ENCODE results near the gene MXD4.

Gene MXD4

DNA sequence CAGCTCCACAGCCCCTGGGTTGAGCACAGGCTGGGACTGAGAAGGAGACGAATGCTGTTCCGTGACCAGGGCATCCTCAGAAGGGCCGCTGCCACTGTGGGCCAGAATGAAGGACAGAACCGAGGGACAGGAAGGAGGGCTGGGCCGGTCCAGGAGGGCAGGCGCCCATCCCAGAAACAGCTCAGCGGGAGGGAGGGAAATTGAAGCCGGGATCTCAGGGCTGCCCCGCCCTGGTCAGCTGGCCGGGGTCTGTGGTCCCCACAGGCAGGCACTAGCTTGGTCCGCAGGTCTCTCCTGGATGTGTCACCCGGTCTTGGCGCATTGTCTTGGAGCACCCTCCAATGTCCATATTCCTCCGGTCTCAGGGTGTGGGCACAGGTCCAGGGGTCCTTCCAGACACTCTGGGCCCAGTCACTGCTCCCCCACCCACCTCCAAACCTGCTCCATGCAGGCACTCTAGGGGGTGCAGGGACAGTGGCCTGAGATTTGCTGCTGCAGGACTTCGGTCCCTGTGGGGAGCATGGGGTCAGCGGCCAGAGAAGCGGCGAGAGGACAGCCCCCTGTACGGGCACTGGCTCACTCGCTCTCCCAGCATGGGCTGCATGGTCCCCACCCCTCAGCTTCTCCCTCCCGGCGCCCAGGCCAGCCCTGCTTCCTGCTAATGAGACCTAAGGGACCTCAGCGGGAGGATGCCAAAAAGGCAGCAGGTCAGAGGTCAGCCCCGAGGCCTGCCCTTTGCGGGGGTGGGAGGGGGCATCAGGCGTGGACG is 23.9 kb upstream of the MXD4 start:
- no peak overlapping the region for H2BK15ac ChIP-seq (replicated peaks; ENCODE audit: low read depth)
- no peak overlapping the region for H2AK5ac ChIP-seq (ENCODE audit: low read length)
- no peak overlapping the region for H3K27ac ChIP-seq (ENCODE audit: low read depth, low read length)
- no peak overlapping the region for H2BK120ac ChIP-seq (ENCODE audit: low read depth, low read length)
- H2BK5ac ChIP-seq (ENCODE audit: low read length): no peak overlapping the region
- H3K4ac ChIP-seq (ENCODE audit: low read depth, low read length): no peak overlapping the region
- H3K18ac ChIP-seq (ENCODE audit: low read length): no peak overlapping the region
- H4K5ac ChIP-seq (ENCODE audit: low read length): no peak overlapping the region
- H3K4me2 ChIP-seq (ENCODE audit: low read length): no peak overlapping the region
- no peak overlapping the region for H4K8ac ChIP-seq (ENCODE audit: low read depth, low read length)
- no peak overlapping the region for H3K23ac ChIP-seq (ENCODE audit: low read length)
- WGBS (ENCODE audit: extremely low coverage, insufficient coverage, low lambda C conversion rate): no CpG with 5 or more reads among the region's 27 CpGs
- H3K79me2 ChIP-seq (ENCODE audit: control insufficient read depth, insufficient read depth, low read length): no peaks in the 10 kb centered on the region
- no peaks in the 10 kb centered on the region for H3K4me1 ChIP-seq (ENCODE audit: control insufficient read depth, low read depth, low read length)
- H3K4me3 ChIP-seq (ENCODE audit: low read length): no peak overlapping the region
- H3K56ac ChIP-seq (ENCODE audit: low read length): no peak overlapping the region
- DNase-seq: no peak
- H3K79me1 ChIP-seq (ENCODE audit: low read length): no peaks in the 10 kb centered on the region
- H3K27me3 ChIP-seq (ENCODE audit: insufficient read depth, low read length, poor library complexity): no peaks in the 10 kb centered on the region
- H3K36me3 ChIP-seq (ENCODE audit: control insufficient read depth, insufficient read depth, low read length): no peaks in the 10 kb centered on the region
- H3K9ac ChIP-seq (ENCODE audit: low read length): no peak overlapping the region

DNA sequence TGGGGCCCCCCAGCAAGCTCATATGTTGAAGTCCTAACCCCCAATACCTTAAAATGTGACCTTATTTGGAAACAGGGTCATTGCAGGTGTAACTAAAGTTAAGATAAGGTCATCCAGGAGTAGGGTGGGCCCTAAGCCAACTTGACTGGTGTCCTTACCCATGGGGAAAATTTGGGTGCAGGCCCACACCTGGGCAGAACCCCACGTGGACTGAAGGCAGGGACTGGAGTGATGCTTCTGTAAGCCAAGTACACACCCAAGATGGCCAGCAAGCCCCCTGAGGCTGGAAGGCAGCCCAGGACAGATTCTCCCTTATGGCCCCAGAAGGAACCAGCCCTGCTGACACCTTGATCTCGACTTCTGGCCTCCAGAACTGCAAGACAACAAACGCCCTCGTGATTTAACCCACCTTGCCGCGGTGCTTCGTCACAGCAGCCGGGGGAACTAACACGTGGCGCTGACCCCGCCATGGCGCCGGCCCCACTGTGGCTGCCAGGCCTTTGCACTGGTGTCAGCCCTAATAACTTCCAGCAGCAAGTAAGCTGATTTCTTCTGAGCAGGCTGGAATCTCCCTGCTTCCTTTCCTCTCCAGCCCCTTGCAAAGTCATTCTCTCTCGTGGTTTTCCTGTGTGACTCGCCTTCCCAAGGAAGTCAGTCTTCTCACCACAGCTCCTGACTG is 23.2 kb upstream of the MXD4 start:
- H3K79me1 ChIP-seq (ENCODE audit: low read length): no peaks in the 10 kb centered on the region
- no peak overlapping the region for H3K4me3 ChIP-seq (ENCODE audit: low read length)
- no peak overlapping the region for H3K4ac ChIP-seq (ENCODE audit: low read depth, low read length)
- no peaks in the 10 kb centered on the region for H3K27me3 ChIP-seq (ENCODE audit: insufficient read depth, low read length, poor library complexity)
- H3K27ac ChIP-seq (ENCODE audit: low read depth, low read length): no peak overlapping the region
- H3K9ac ChIP-seq (ENCODE audit: low read length): no peak overlapping the region
- no peak overlapping the region for H2BK15ac ChIP-seq (replicated peaks; ENCODE audit: low read depth)
- H3K4me1 ChIP-seq (ENCODE audit: control insufficient read depth, low read depth, low read length): no peaks in the 10 kb centered on the region
- no peaks in the 10 kb centered on the region for H3K79me2 ChIP-seq (ENCODE audit: control insufficient read depth, insufficient read depth, low read length)
- no peaks in the 10 kb centered on the region for H3K36me3 ChIP-seq (ENCODE audit: control insufficient read depth, insufficient read depth, low read length)
- H2BK5ac ChIP-seq (ENCODE audit: low read length): no peak overlapping the region
- H3K56ac ChIP-seq (ENCODE audit: low read length): no peak overlapping the region
- no peak overlapping the region for H3K23ac ChIP-seq (ENCODE audit: low read length)
- DNase-seq: no peak
- H4K8ac ChIP-seq (ENCODE audit: low read depth, low read length): no peak overlapping the region
- WGBS (ENCODE audit: extremely low coverage, insufficient coverage, low lambda C conversion rate): no CpG with 5 or more reads among the region's 15 CpGs
- no peak overlapping the region for H2AK5ac ChIP-seq (ENCODE audit: low read length)
- H3K18ac ChIP-seq (ENCODE audit: low read length): no peak overlapping the region
- no peak overlapping the region for H4K5ac ChIP-seq (ENCODE audit: low read length)
- no peak overlapping the region for H2BK120ac ChIP-seq (ENCODE audit: low read depth, low read length)
- H3K4me2 ChIP-seq (ENCODE audit: low read length): no peak overlapping the region

DNA sequence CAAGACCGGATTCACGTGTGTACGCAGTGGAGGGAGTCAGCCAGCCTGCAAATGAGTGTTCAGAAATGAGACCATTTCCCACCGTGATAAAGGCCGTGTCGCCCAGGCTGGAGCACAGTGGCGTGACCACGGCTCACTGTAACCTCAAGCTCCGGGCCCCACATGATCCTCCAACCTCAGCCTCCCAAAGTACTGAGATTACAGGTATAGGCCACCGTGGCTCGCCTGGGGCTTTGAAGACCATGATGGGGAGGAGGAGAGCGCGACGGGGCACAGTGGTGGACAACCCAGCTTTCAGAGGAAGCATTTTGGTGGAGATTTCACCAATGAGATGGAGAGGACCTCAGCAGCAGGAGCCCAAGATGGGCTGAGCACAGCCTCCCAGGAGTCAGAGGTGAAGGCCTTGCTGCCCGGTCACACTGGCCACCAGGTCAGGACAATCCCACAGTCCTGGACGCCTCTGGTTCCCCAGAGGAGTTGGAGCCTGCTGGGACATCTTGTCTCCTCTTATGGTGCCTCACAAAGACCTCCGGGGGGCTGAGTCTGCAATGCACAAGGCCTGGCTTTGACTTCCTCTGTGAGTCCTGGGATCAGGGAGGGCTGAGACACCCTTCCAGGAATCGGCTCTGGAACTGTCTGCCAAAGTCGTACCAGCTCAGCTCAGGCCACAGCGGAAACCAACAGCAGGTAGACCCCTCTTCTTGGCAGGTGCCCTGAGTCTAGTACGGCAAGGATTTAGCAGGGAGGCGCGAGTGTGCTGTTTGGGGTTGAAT is 22.4 kb upstream of the MXD4 start:
- DNase-seq: no peak
- no peak overlapping the region for H2BK5ac ChIP-seq (ENCODE audit: low read length)
- no peak overlapping the region for H2AK5ac ChIP-seq (ENCODE audit: low read length)
- WGBS (ENCODE audit: extremely low coverage, insufficient coverage, low lambda C conversion rate): no CpG with 5 or more reads among the region's 23 CpGs
- no peaks in the 10 kb centered on the region for H3K36me3 ChIP-seq (ENCODE audit: control insufficient read depth, insufficient read depth, low read length)
- no peak overlapping the region for H3K27ac ChIP-seq (ENCODE audit: low read depth, low read length)
- H3K18ac ChIP-seq (ENCODE audit: low read length): no peak overlapping the region
- H4K5ac ChIP-seq (ENCODE audit: low read length): no peak overlapping the region
- H3K27me3 ChIP-seq (ENCODE audit: insufficient read depth, low read length, poor library complexity): no peaks in the 10 kb centered on the region
- no peak overlapping the region for H3K4ac ChIP-seq (ENCODE audit: low read depth, low read length)
- H4K8ac ChIP-seq (ENCODE audit: low read depth, low read length): no peak overlapping the region
- no peak overlapping the region for H3K56ac ChIP-seq (ENCODE audit: low read length)
- H3K4me3 ChIP-seq (ENCODE audit: low read length): no peak overlapping the region
- H2BK120ac ChIP-seq (ENCODE audit: low read depth, low read length): no peak overlapping the region
- no peaks in the 10 kb centered on the region for H3K4me1 ChIP-seq (ENCODE audit: control insufficient read depth, low read depth, low read length)
- H3K79me1 ChIP-seq (ENCODE audit: low read length): no peaks in the 10 kb centered on the region
- H3K9ac ChIP-seq (ENCODE audit: low read length): no peak overlapping the region
- no peak overlapping the region for H3K4me2 ChIP-seq (ENCODE audit: low read length)
- no peak overlapping the region for H2BK15ac ChIP-seq (replicated peaks; ENCODE audit: low read depth)
- H3K79me2 ChIP-seq (ENCODE audit: control insufficient read depth, insufficient read depth, low read length): no peaks in the 10 kb centered on the region
- no peak overlapping the region for H3K23ac ChIP-seq (ENCODE audit: low read length)

DNA sequence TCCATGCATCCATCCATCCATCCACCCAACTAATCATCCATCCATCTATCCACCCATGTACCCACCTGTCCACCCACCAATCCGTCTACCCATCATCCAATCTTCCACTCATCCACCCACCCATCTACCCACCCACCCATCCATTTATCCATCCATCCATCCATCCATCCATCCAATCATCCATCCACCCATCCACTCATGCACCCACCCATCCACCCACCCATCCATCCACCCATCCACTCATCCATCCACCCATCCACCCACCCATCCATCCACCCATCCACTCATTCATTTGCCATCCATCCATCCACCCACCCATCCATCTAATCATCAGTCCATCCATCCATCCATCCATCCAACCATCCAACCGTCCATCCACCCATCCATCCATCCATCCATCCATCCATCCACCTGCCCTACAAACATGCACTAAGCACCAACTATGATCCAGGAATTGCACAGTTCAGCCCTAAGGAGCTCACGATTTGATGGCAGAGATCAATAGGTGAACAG is 21.3 kb upstream of the MXD4 start:
- H3K23ac ChIP-seq (ENCODE audit: low read length): no peak overlapping the region
- H3K4me1 ChIP-seq (ENCODE audit: control insufficient read depth, low read depth, low read length): no peaks in the 10 kb centered on the region
- 100% methylated on average over 1 of the region's 3 CpGs for WGBS (ENCODE audit: extremely low coverage, insufficient coverage, low lambda C conversion rate)
- no peaks in the 10 kb centered on the region for H3K36me3 ChIP-seq (ENCODE audit: control insufficient read depth, insufficient read depth, low read length)
- no peak overlapping the region for H3K4me2 ChIP-seq (ENCODE audit: low read length)
- H3K27me3 ChIP-seq (ENCODE audit: insufficient read depth, low read length, poor library complexity): no peaks in the 10 kb centered on the region
- H2AK5ac ChIP-seq (ENCODE audit: low read length): no peak overlapping the region
- H2BK120ac ChIP-seq (ENCODE audit: low read depth, low read length): no peak overlapping the region
- no peak overlapping the region for H4K8ac ChIP-seq (ENCODE audit: low read depth, low read length)
- H2BK15ac ChIP-seq (replicated peaks; ENCODE audit: low read depth): no peak overlapping the region
- H3K79me1 ChIP-seq (ENCODE audit: low read length): no peaks in the 10 kb centered on the region
- H3K56ac ChIP-seq (ENCODE audit: low read length): no peak overlapping the region
- no peak overlapping the region for H3K27ac ChIP-seq (ENCODE audit: low read depth, low read length)
- no peak overlapping the region for H3K18ac ChIP-seq (ENCODE audit: low read length)
- no peak overlapping the region for H4K5ac ChIP-seq (ENCODE audit: low read length)
- no peak overlapping the region for H3K4ac ChIP-seq (ENCODE audit: low read depth, low read length)
- no peak overlapping the region for H3K9ac ChIP-seq (ENCODE audit: low read length)
- no peak overlapping the region for H2BK5ac ChIP-seq (ENCODE audit: low read length)
- DNase-seq: no peak
- H3K4me3 ChIP-seq (ENCODE audit: low read length): no peak overlapping the region
- H3K79me2 ChIP-seq (ENCODE audit: control insufficient read depth, insufficient read depth, low read length): no peaks in the 10 kb centered on the region

DNA sequence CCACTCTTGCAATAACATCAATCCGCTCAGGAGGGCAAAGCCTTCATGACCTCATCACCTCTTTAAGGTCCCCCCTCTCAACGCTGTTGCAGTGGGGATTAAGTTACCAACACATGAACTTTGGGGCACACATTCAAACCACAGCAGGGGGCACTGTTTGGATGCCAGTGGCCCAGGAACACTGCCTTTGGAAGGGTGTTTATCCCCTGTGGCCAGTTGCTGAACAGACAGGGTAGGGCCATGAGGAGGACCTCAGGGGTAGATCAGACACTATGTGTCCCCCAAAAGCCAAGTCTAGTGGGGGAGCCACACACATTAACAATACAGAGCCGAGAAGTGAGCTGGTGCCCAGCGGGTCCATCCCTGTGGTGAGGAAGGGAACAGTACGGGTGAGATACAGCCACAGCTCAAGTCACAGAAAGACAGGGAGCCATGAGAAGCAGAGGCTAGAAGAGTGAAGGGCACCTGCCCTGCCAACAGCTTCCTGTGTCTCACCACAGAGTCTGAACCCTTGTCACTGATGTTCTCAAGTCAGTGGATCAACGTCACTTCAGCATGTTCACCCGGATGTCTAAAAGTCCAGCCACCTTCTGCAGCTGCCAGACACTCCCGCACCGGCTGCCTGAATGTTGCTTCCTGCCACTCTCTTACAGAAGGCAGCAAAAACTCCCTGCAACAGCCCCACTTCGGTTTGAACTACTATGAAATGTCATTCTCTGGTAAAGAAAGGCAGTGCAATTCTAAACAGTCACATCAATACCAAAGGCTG is 19.9 kb upstream of the MXD4 start:
- Histone ChIP-seq H2BK5ac (ENCODE audit: low read length) (no peak overlapping the region), H3K4me2 (ENCODE audit: low read length) (no peak overlapping the region), H3K4me1 (ENCODE audit: control insufficient read depth, low read depth, low read length) (no peaks in the 10 kb centered on the region), H4K5ac (ENCODE audit: low read length) (no peak overlapping the region), H3K4ac (ENCODE audit: low read depth, low read length) (no peak overlapping the region), H3K9ac (ENCODE audit: low read length) (no peak overlapping the region), H2AK5ac (ENCODE audit: low read length) (no peak overlapping the region), H2BK120ac (ENCODE audit: low read depth, low read length) (no peak overlapping the region), H3K36me3 (ENCODE audit: control insufficient read depth, insufficient read depth, low read length) (no peaks in the 10 kb centered on the region), H3K27me3 (ENCODE audit: insufficient read depth, low read length, poor library complexity) (no peaks in the 10 kb centered on the region), H2BK15ac (replicated peaks; ENCODE audit: low read depth) (no peak overlapping the region), H4K8ac (ENCODE audit: low read depth, low read length) (no peak overlapping the region), H3K4me3 (ENCODE audit: low read length) (no peak overlapping the region), H3K18ac (ENCODE audit: low read length) (no peak overlapping the region), H3K79me1 (ENCODE audit: low read length) (no peaks in the 10 kb centered on the region), H3K79me2 (ENCODE audit: control insufficient read depth, insufficient read depth, low read length) (no peaks in the 10 kb centered on the region), H3K27ac (ENCODE audit: low read depth, low read length) (no peak overlapping the region), H3K23ac (ENCODE audit: low read length) (no peak overlapping the region), H3K56ac (ENCODE audit: low read length) (no peak overlapping the region)
- no CpG with 5 or more reads among the region's 10 CpGs for WGBS (ENCODE audit: extremely low coverage, insufficient coverage, low lambda C conversion rate)
- DNase-seq: no peak

All from mesendoderm (in vitro differentiated cells).